ENCODE measurements around the gene CD248.

CD248 gene

GRCh38 chr11:66325263-66325671, 8.4 kb upstream of the CD248 start:
- TF ChIP-seq POLR2AphosphoS5 (IDR thresholded peaks at IDR 0.05; ENCODE audit: low read depth, low read length) = no peak
- no peak for TF ChIP-seq FOXP2 (optimal IDR thresholded peaks at IDR 0.05; ENCODE audit: borderline replicate concordance, extremely low read depth, extremely low read length, insufficient read depth)
- no peak for TF ChIP-seq TAF1 (IDR thresholded peaks at IDR 0.05; ENCODE audit: borderline replicate concordance, insufficient read depth, low read length)

GRCh38 chr11:66324664-66325063, 7.8 kb upstream of the CD248 start:
- no peak for TF ChIP-seq FOXP2 (optimal IDR thresholded peaks at IDR 0.05; ENCODE audit: borderline replicate concordance, extremely low read depth, extremely low read length, insufficient read depth)
- TF ChIP-seq REST (IDR thresholded peaks at IDR 0.05; ENCODE audit: insufficient read depth in 1 of 2, low read depth in 2 of 2, low read length in 2 of 2) = no peak
- no peak for TF ChIP-seq POLR2AphosphoS5 (IDR thresholded peaks at IDR 0.05; ENCODE audit: low read depth, low read length)
- TF ChIP-seq SIN3A (IDR thresholded peaks at IDR 0.05; ENCODE audit: borderline replicate concordance, insufficient read depth, low read length) = no peak

GRCh38 chr11:66323684-66324083, 6.8 kb upstream of the CD248 start:
- TF ChIP-seq TAF1 (IDR thresholded peaks at IDR 0.05; ENCODE audit: borderline replicate concordance, insufficient read depth, low read length) = no peak
- TF ChIP-seq POLR2AphosphoS5 (IDR thresholded peaks at IDR 0.05; ENCODE audit: low read depth, low read length) = no peak
- TF ChIP-seq FOXP2 (optimal IDR thresholded peaks at IDR 0.05; ENCODE audit: borderline replicate concordance, extremely low read depth, extremely low read length, insufficient read depth) = no peak
- no peak for TF ChIP-seq SIN3A (IDR thresholded peaks at IDR 0.05; ENCODE audit: borderline replicate concordance, insufficient read depth, low read length)
- no peak for TF ChIP-seq REST (IDR thresholded peaks at IDR 0.05; ENCODE audit: insufficient read depth in 1 of 2, low read depth in 2 of 2, low read length in 2 of 2)

- TF ChIP-seq FOXP2 (optimal IDR thresholded peaks at IDR 0.05; ENCODE audit: borderline replicate concordance, extremely low read depth, extremely low read length, insufficient read depth) (no peak), POLR2AphosphoS5 (IDR thresholded peaks at IDR 0.05; ENCODE audit: low read depth, low read length) (no peak), SIN3A (IDR thresholded peaks at IDR 0.05; ENCODE audit: borderline replicate concordance, insufficient read depth, low read length) (no peak), REST (IDR thresholded peaks at IDR 0.05; ENCODE audit: insufficient read depth in 1 of 2, low read depth in 2 of 2, low read length in 2 of 2) (no peak), TAF1 (IDR thresholded peaks at IDR 0.05; ENCODE audit: borderline replicate concordance, insufficient read depth, low read length) (no peak)
These were observed 6.0 kb upstream of the CD248 start for GRCh38 chr11:66322732-66323427.

GRCh38 chr11:66321606-66322005, 4.8 kb upstream of the CD248 start:
- TF ChIP-seq SIN3A (IDR thresholded peaks at IDR 0.05; ENCODE audit: borderline replicate concordance, insufficient read depth, low read length) = no peak
- no peak for TF ChIP-seq FOXP2 (optimal IDR thresholded peaks at IDR 0.05; ENCODE audit: borderline replicate concordance, extremely low read depth, extremely low read length, insufficient read depth)
- no peak for TF ChIP-seq POLR2AphosphoS5 (IDR thresholded peaks at IDR 0.05; ENCODE audit: low read depth, low read length)
- TF ChIP-seq TAF1 (IDR thresholded peaks at IDR 0.05; ENCODE audit: borderline replicate concordance, insufficient read depth, low read length) = no peak
- no peak for TF ChIP-seq REST (IDR thresholded peaks at IDR 0.05; ENCODE audit: insufficient read depth in 1 of 2, low read depth in 2 of 2, low read length in 2 of 2)

Measured in PFSK-1 (cell line).